ENCODE measurements around the gene CHRM1.

CHRM1 gene

GRCh38 chr11:62925745-62926679 is 4.8 kb upstream of the CHRM1 start:
- DNase-seq (ENCODE audit: low read depth in 2 of 2): no peak

- DNase-seq (ENCODE audit: low read depth in 2 of 2): no peak
Observed at GRCh38 chr11:62925308-62925707, 4.1 kb upstream of the CHRM1 start.

- DNase-seq (ENCODE audit: low read depth in 2 of 2): no peak
Observed at GRCh38 chr11:62923601-62924411, 2.6 kb upstream of the CHRM1 start.

DNA sequence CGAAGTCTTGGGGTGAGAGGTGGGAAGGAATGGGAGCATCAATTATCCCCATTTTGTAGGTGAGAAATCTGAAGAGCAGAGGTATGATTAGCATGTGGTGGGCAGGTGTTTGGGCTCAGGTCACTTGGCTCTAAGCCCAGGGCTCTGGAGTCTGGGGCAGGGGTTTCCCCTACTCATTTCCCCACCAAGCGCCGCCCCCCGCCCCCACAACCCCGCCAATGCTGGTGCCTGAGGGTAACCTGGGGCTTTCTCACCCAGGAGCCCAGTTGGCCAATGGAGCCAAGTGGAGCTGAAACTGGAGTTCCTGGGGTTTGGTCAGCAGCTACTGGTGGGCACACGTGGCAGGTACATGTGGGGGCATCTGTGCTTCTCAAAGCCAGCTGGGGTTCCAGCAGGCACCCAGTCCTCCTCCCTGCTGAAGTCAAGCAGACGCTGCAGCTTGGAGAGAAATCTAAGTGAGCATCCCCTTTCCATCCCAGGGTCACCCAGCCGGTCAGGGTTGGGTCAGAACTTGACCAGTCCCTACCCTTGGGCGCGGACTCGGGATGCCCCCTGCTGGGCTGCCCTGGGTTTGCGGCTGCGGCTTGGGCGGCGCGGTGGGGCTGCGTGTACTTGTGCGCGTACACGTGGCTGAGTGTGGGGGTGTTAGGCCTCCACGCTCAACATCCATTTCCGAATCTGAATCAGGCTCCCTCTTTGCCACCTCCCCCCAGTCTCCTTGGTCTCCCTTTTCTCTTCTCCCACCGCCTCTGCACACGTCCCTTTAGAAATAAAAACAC is 1.7 kb upstream of the CHRM1 start:
- DNase-seq (ENCODE audit: low read depth in 2 of 2): peak in 1 of 2 experiments; percentile 29

DNA sequence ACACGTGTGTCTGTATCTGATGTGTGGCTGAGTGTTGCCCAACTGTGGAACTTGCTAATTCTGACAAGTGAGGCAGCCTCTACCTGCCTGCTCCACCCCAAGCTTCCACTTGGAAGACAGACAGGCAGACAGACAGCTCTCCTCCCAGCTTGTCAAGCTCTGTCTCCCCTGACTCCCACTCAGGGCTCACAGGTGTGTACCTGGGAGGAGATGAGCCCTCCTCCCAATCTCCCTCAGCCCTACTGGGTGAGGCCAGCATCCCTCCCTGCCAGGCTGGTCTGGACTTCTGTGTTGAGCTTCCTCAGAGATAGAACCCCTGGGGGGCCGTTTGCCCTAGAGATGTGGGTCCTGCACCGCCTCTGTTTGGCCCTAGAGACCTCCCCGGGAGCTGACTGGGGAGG is 1.0 kb upstream of the CHRM1 start:
- no peak for DNase-seq (ENCODE audit: low read depth in 2 of 2)

DNA sequence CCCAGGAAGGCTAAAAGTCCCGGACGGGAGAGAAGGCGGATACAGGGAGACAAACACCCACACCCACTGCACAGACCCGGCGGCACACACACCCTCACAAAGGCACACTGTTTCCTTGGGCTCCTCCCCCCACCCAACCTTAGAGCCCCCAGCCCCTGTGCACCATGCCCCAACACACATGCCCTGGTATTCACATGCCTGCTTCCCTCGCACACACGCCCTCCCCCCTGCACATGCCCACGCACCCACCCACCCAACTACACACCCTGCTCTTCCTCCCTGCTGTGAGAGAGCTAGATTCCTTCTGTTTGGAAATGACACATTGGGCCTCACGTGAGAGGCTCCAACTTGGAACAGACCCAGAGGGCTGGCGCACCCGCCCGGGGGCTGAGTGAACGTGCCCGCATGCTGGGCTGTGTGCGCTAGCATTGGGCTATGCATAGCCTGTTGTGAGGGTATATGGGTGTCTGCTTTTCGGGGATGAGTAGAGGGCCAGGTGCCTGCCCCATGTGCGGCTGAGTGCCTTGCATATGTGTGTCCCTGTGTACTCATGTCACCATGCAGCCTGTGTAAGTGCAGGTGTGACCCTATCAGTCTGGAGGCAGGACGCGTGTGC is 518 bp upstream of the CHRM1 start:
- DNase-seq (ENCODE audit: low read depth in 2 of 2): no peak

GRCh38 chr11:62919898-62920640 is 1.1 kb downstream of the CHRM1 start:
- no peak for DNase-seq (ENCODE audit: low read depth in 2 of 2)

GRCh38 chr11:62919476-62919875 is 1.7 kb downstream of the CHRM1 start:
- DNase-seq (ENCODE audit: low read depth in 2 of 2): no peak

- DNase-seq (ENCODE audit: low read depth in 2 of 2): no peak
Observed at GRCh38 chr11:62918531-62918930, 2.6 kb downstream of the CHRM1 start.

- no peak for DNase-seq (ENCODE audit: low read depth in 2 of 2)
Observed at GRCh38 chr11:62917906-62918502, 3.2 kb downstream of the CHRM1 start.

GRCh38 chr11:62914416-62914815 is 6.7 kb downstream of the CHRM1 start:
- no peak for DNase-seq (ENCODE audit: low read depth in 2 of 2)

GRCh38 chr11:62912268-62912667 is 8.9 kb downstream of the CHRM1 start:
- DNase-seq (ENCODE audit: low read depth in 2 of 2): no peak

GRCh38 chr11:62911137-62912130 is 9.7 kb downstream of the CHRM1 start:
- no peak for DNase-seq (ENCODE audit: low read depth in 2 of 2)

- no peak for DNase-seq (ENCODE audit: low read depth in 2 of 2)
Observed at GRCh38 chr11:62910141-62910882, 10.9 kb downstream of the CHRM1 start.

DNA sequence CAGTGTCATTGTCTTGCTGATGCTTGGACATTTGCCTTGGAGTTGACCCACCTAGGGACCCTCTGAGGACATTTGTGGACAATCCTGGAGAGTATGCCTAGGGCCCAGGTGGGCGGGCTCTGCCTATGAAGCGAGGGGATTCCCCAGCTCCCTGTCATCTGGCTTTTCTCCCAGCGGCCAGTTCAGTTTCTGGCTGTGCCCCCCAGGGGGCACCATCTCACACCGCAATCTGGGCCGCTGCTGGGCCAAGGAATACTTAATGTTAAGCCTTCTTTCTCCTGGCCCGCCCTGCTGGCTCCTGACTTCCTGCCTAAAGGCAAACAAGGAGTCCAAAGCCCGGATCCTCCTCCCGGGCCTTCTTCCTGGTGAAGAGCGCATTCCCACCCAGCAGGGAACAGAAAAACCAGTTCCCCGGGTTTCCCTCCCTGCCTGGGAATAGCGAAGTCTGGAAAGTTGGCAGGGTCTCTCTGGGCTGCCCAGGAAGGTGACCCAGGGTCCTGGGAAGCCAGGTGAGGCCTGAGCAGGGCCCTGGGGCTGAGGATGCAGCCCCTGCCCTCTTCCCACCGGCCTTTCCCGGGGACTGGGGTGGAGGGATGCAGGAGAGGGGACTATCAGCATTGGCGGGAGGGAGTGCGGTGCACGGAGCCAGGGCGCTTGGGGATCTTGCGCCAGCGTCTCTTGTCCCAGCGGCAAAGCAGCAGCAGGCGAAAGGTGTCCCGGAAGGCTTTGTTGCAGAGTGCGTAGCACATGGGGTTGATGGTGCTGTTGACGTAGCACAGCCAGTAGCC is 11.9 kb downstream of the CHRM1 start:
- DNase-seq (ENCODE audit: low read depth in 2 of 2): no peak

- no peak for DNase-seq (ENCODE audit: low read depth in 2 of 2)
Observed at GRCh38 chr11:62908468-62909072, 12.6 kb downstream of the CHRM1 start.

GRCh38 chr11:62905927-62906531 is 15.1 kb downstream of the CHRM1 start:
- DNase-seq (ENCODE audit: low read depth in 2 of 2): peak; percentile 59 to 80

Measured in stimulated activated CD4-positive, alpha-beta T cell treated with anti-CD3 and anti-CD28 coated beads, Interleukin-12 subunit alpha, Interleukin-12 subunit beta, amount 100 ng/mL, for 24 hours (primary cell).